Breast epithelium (tissue), 4 donors: ENCODE measurements around the gene BTLA. TPM values are rescaled to one million over a fixed set of nuclear protein-coding genes. Genes with fewer than 3 reads are reported as not detected.

Source experiments
- DNase-seq, 2 donors: peaks; one replicate each; pipeline ENCODE4 v3.0.0-alpha.2; 2019; ENCODE audit warnings: low spot score in 2 of 2
- H3K27ac ChIP-seq, 2 donors: fragments of 200-600 bp; sonication (generic) in 1 of 2; one replicate each; pipeline ENCODE4 v1.5.1; 2016 to 2019; ENCODE audit warnings: mild to moderate bottlenecking in 1 of 2
- H3K27me3 ChIP-seq, 2 donors: fragments of 200-600 bp; sonication (generic) in 1 of 2; one replicate each; pipeline versions ENCODE4 v1.5.1 to v1.6.0; 2017 to 2019; ENCODE audit warnings: control low read depth in 1 of 2, mild to moderate bottlenecking in 1 of 2
- H3K36me3 ChIP-seq: fragments of 200-600 bp; one replicate; pipeline ENCODE4 v1.5.1; 2019
- H3K4me1 ChIP-seq, 2 donors: fragments of 200-600 bp; sonication (generic); one replicate each; pipeline ENCODE4 v1.5.1; 2016 to 2019; ENCODE audit warnings: control low read depth in 1 of 2
- H3K4me3 ChIP-seq, 3 donors: fragments of 200-600 bp; sonication (generic); 1 replicate in 2 of 3; 2 replicates in 1 of 3; pipeline ENCODE4 v1.5.1; 2016 to 2019; ENCODE audit warnings: mild to moderate bottlenecking in 3 of 3, moderate library complexity in 2 of 3
- H3K9me3 ChIP-seq, 2 donors: fragments of 200-600 bp; sonication (generic) in 1 of 2; one replicate each; pipeline ENCODE4 v1.5.1; 2016 to 2019; ENCODE audit warnings: control low read depth in 1 of 2
- POLR2A ChIP-seq: fragments of 450-650 bp; IDR thresholded peaks from one replicate; pipeline ENCODE4 v1.6.1; 2016; ENCODE audit warnings: antibody characterized with exemption, mild to moderate bottlenecking, moderate library complexity
- POLR2AphosphoS5 ChIP-seq, 3 donors: sonication (generic); formaldehyde crosslinking; IDR thresholded peaks; one replicate each; pipeline ENCODE4 v1.6.1; 2017; ENCODE audit warnings: antibody characterized with exemption in 3 of 3
- intact Hi-C: fragments of 100-400 bp; cut with DNase I; formaldehyde crosslinking; loops from one replicate; pipeline ENCODE4 v1.15.1; 2023; ENCODE audit warnings: low total_unique reads
- total RNA-seq, 3 donors: library from RNA; depleted of rRNA; stranded (reverse); fragments of >200 nt; gene quantifications; one replicate each; pipeline ENCODE4 v1.1.0, GENCODE V29; 2016
- TF ChIP-seq, protein P1 (sequence below), 3 donors: fragments of 450-650 bp; IDR thresholded peaks; one replicate each; pipeline ENCODE4 v1.5.1; 2016 to 2017; ENCODE audit warnings: antibody characterized with exemption in 3 of 3, mild to moderate bottlenecking in 3 of 3, moderate library complexity in 3 of 3

The BTLA gene
- total RNA-seq, 3 donors from 2014 or later: 0.80 to 1.5 (median 0.98) TPM

DNA sequence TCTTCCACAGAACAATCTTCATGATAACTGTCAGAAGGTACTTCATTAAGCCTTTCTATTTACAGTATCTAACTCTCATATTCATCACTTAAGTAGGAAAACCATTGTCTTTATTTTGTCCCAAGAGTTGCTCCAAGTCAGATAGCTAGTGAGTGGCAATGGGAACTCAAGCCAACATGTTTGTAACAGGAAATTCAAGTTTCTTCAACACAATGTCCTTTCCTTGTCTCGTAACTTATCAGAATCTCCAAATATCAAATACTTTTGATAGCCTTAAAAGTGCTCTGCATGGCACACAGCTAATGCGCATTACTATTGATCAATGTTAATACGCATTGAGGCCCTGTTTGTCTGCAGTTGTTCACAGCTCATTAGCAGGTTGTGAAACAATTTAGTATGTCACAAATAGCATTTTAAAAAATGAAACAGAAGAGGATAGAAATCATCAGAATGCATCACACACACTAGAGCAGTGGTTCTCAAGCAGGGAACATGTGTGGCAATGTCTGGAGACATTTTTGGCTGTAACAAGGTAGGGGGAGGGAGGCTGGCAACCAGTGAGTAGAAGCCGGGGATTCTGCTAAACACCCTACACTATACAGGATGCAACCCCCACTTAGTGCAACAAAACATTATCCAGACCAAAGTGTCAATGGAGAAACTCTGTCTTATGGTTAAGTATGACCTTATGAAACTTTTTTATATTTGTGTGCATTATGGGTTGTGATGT, 27.5 kb downstream of the BTLA start:
- DNase-seq: no peak
- no peaks in the 10 kb centered on the region for H3K27me3 ChIP-seq
- intact Hi-C loops: no loop called here
- no peaks in the 10 kb centered on the region for H3K9me3 ChIP-seq
- H3K4me1 ChIP-seq: no peaks in the 10 kb centered on the region
- H3K36me3 ChIP-seq: no peaks in the 10 kb centered on the region
- no peak for TF ChIP-seq POLR2A
- TF ChIP-seq POLR2AphosphoS5 (IDR thresholded peaks at IDR 0.05): no peak
- H3K27ac ChIP-seq: no peak overlapping the region
- no peak overlapping the region for H3K4me3 ChIP-seq

DNA sequence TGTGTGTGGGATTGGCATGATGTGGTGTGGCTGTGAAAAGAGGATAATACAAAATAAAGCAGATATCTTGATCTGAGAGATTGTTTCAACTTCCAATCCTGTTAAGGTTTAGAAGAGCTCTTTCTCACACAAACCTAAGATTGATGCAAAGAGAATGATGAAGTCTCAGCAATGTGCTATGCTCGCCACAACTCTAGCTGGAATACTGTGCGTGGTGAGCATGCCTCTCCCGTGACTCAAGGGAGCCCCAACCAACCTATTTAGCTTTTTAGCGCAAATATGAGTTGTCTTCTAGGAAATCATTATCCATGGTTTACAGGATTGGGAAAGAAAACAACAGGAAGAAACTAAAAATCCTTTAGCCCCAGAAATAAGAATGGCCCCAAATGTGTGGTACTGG, 28.5 kb downstream of the BTLA start:
- DNase-seq: no peak
- no peaks in the 10 kb centered on the region for H3K27me3 ChIP-seq
- no peak for TF ChIP-seq POLR2AphosphoS5 (IDR thresholded peaks at IDR 0.05)
- TF ChIP-seq, protein P1, sequence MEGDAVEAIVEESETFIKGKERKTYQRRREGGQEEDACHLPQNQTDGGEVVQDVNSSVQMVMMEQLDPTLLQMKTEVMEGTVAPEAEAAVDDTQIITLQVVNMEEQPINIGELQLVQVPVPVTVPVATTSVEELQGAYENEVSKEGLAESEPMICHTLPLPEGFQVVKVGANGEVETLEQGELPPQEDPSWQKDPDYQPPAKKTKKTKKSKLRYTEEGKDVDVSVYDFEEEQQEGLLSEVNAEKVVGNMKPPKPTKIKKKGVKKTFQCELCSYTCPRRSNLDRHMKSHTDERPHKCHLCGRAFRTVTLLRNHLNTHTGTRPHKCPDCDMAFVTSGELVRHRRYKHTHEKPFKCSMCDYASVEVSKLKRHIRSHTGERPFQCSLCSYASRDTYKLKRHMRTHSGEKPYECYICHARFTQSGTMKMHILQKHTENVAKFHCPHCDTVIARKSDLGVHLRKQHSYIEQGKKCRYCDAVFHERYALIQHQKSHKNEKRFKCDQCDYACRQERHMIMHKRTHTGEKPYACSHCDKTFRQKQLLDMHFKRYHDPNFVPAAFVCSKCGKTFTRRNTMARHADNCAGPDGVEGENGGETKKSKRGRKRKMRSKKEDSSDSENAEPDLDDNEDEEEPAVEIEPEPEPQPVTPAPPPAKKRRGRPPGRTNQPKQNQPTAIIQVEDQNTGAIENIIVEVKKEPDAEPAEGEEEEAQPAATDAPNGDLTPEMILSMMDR (IDR thresholded peaks at IDR 0.05): no peak
- no peak overlapping the region for H3K4me3 ChIP-seq
- intact Hi-C loops: no loop called here
- no peaks in the 10 kb centered on the region for H3K9me3 ChIP-seq
- H3K4me1 ChIP-seq: no peaks in the 10 kb centered on the region
- no peak overlapping the region for H3K27ac ChIP-seq
- H3K36me3 ChIP-seq: no peaks in the 10 kb centered on the region

DNA sequence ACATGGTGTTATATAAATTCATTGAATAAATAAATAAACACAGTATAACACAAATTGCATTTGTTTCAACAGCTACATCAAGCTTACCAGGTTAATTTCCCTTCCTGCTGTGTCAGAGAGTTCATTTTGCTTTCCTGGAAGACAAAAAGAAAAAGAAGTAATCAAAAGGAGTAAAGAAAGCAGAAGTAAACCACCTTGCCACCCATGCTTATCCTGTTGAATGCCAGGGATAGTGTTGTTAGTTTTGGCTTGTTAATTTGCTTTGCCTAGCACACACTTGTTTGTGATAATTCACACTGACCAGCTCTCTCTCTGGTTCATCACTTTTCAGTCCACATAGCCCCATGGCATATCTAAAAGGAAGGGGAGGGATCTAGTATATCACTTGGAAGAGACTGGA, 29.6 kb downstream of the BTLA start:
- H3K4me1 ChIP-seq: no peaks in the 10 kb centered on the region
- no peak for DNase-seq
- intact Hi-C loops: no loop called here
- H3K9me3 ChIP-seq: no peaks in the 10 kb centered on the region
- H3K4me3 ChIP-seq: no peak overlapping the region
- H3K27ac ChIP-seq: no peak overlapping the region
- H3K27me3 ChIP-seq: no peaks in the 10 kb centered on the region
- TF ChIP-seq, protein P1 (IDR thresholded peaks at IDR 0.05): no peak
- TF ChIP-seq POLR2A (no peak), POLR2AphosphoS5 (IDR thresholded peaks at IDR 0.05) (no peak)
- no peaks in the 10 kb centered on the region for H3K36me3 ChIP-seq

DNA sequence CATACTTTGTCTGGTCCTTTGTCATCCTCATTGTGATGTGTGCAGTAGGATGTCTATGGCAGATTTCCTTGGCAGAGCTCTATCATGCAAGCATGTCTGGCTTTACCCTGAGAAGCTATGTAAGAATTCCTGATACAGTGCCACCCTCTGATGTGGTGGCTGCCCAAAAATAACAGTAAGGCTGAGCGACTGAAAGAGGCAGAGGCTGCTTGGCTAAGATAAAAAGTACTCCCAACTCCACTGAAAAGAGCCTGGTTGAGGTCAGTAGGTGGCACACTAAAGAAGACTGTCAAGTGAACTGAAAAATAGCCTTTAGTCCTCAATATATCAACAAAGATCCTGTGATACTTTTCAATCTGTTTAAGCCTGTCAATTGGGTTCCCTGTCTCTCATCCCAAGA, 31.7 kb downstream of the BTLA start:
- intact Hi-C loops: no loop called here
- Histone ChIP-seq H3K27ac (no peak overlapping the region), H3K36me3 (no peaks in the 10 kb centered on the region), H3K27me3 (no peaks in the 10 kb centered on the region), H3K9me3 (no peaks in the 10 kb centered on the region), H3K4me1 (no peaks in the 10 kb centered on the region), H3K4me3 (no peak overlapping the region)
- DNase-seq: no peak
- no peak for TF ChIP-seq POLR2A
- TF ChIP-seq POLR2AphosphoS5 (IDR thresholded peaks at IDR 0.05): no peak
- TF ChIP-seq, protein P1 (IDR thresholded peaks at IDR 0.05): no peak

DNA sequence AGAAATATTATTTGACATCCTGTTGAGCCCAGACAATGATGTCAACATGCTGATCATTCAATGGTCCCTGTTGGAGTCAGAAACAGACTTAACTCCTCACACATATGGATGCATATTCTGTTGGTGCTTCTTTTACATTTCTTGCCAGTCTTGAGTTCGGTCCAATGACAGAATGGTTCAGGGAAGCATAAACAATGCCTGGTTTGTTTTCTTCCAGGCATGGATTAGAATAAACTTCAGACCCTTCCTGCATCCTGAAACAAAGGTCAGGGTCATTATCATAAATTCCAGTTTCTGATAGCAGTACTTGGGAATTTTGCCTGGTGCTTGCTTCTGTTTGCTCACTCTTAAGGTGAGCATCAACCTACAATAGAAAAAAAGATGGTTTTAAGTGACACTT, 33.3 kb downstream of the BTLA start:
- intact Hi-C loops: no loop called here
- H3K9me3 ChIP-seq: no peaks in the 10 kb centered on the region
- no peaks in the 10 kb centered on the region for H3K27me3 ChIP-seq
- H3K4me1 ChIP-seq: no peaks in the 10 kb centered on the region
- no peak for DNase-seq
- no peak overlapping the region for H3K27ac ChIP-seq
- no peaks in the 10 kb centered on the region for H3K36me3 ChIP-seq
- no peak overlapping the region for H3K4me3 ChIP-seq
- TF ChIP-seq, protein P1 (IDR thresholded peaks at IDR 0.05): no peak
- no peak for TF ChIP-seq POLR2A
- TF ChIP-seq POLR2AphosphoS5 (IDR thresholded peaks at IDR 0.05): no peak

DNA sequence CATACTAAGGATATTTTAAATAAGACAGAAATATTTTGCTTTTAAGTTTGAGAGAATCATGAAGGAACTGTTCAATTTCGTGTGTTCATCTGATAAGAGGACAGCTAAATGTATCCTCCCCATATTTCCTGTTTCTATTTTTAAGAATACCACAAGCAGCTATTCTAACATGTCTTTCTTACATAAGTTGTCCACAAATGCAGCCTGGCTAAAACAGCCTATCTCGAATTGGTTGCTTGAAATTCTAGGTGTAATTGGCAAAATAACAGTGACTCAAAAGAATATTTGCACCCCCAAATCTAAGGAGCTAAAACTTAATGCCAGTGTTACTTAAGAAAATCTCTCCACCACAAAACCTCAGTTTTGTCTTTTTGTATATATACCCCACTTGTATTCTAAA, 35.0 kb downstream of the BTLA start:
- no peaks in the 10 kb centered on the region for H3K36me3 ChIP-seq
- no peak overlapping the region for H3K27ac ChIP-seq
- H3K4me1 ChIP-seq: no peaks in the 10 kb centered on the region
- no peaks in the 10 kb centered on the region for H3K27me3 ChIP-seq
- H3K4me3 ChIP-seq: no peak overlapping the region
- no peaks in the 10 kb centered on the region for H3K9me3 ChIP-seq
- TF ChIP-seq POLR2AphosphoS5 (IDR thresholded peaks at IDR 0.05) (no peak), POLR2A (no peak)
- TF ChIP-seq, protein P1 (IDR thresholded peaks at IDR 0.05): no peak
- DNase-seq: no peak
- intact Hi-C loops: no loop called here
